ENCODE results near the gene IFI16. TPM values are rescaled to one million over a fixed set of nuclear protein-coding genes. Genes with fewer than 3 reads are reported as not detected.

The IFI16 gene
- total RNA-seq, 3 donors from 2014 or later (not counting 1 experiment from before 2014, with no cell fraction given) = 141 to 218 (median 151) TPM

- no peak for TF ChIP-seq CTCF (IDR thresholded peaks at IDR 0.05)
- peaks cover 37% of the 10 kb centered on the region for H3K4me1 ChIP-seq (ENCODE audit: control insufficient read depth, insufficient read depth, low read length)
Observed at GRCh38 chr1:159011751-159012150, 2.0 kb downstream of the IFI16 start.

GRCh38 chr1:159012495-159012894, 2.8 kb downstream of the IFI16 start:
- Mint-ChIP-seq H3K27ac (peak overlapping the region; percentile 90 to 94), H3K4me3 (peak overlapping the region; percentile 94), H3K9me3 (no peaks in the 10 kb centered on the region), H3K4me1 (peaks cover 83 to 85% of the 10 kb centered on the region in 2 donors), H3K27me3 (ENCODE audit: low read depth in 2 of 2) (no peaks in the 10 kb centered on the region), H3K36me3 (peaks cover 30% of the 10 kb centered on the region)
- Histone ChIP-seq H3K4me1 (ENCODE audit: control insufficient read depth, insufficient read depth, low read length) (peaks cover 41% of the 10 kb centered on the region), H3K27me3 (ENCODE audit: control insufficient read depth, insufficient read depth, low read length) (no peaks in the 10 kb centered on the region), H3K4me3 (ENCODE audit: low read length) (peak overlapping the region; percentile 96), H3K36me3 (ENCODE audit: control insufficient read depth, insufficient read depth, low read length) (peaks cover 26% of the 10 kb centered on the region), H3K27ac (ENCODE audit: low read length) (peak overlapping the region; percentile 73), H3K9me3 (ENCODE audit: control insufficient read depth, insufficient read depth, low read length) (no peaks in the 10 kb centered on the region)
- ATAC-seq (peak; percentile 22 to 50 (median 41)), DNase-seq (peak; percentile 25 to 70)
- TF ChIP-seq CTCF (IDR thresholded peaks at IDR 0.05) = no peak
- intact Hi-C loops (cut with micrococcal nuclease) = no loop called here
- WGBS (ENCODE audit: insufficient coverage) = 0% methylated on average over 5 of the region's 6 CpGs

More at GRCh38 chr1:159011751-159012150, 2.0 kb downstream of the IFI16 start:
- H3K9me3 Mint-ChIP-seq = no peaks in the 10 kb centered on the region
- H3K4me3 Mint-ChIP-seq = peak overlapping the region; percentile 94
- intact Hi-C loops (cut with micrococcal nuclease) = no loop called here
- Histone ChIP-seq H3K27ac (ENCODE audit: low read length) (peak overlapping the region; percentile 73), H3K36me3 (ENCODE audit: control insufficient read depth, insufficient read depth, low read length) (peaks cover 21% of the 10 kb centered on the region), H3K27me3 (ENCODE audit: control insufficient read depth, insufficient read depth, low read length) (no peaks in the 10 kb centered on the region), H3K9me3 (ENCODE audit: control insufficient read depth, insufficient read depth, low read length) (no peaks in the 10 kb centered on the region), H3K4me3 (ENCODE audit: low read length) (peak overlapping the region; percentile 96)
- no peaks in the 10 kb centered on the region for H3K27me3 Mint-ChIP-seq (ENCODE audit: low read depth in 2 of 2)
- H3K4me1 Mint-ChIP-seq = peaks cover 86 to 89% of the 10 kb centered on the region in 2 donors
- no peak for ATAC-seq
- H3K36me3 Mint-ChIP-seq = peaks cover 27% of the 10 kb centered on the region
- H3K27ac Mint-ChIP-seq = peak overlapping the region; percentile 90 to 94
- no peak for DNase-seq

GRCh38 chr1:159014003-159014571, 4.4 kb downstream of the IFI16 start:
- WGBS (ENCODE audit: insufficient coverage) = 81% methylated on average over 3 of the region's 3 CpGs
- Mint-ChIP-seq H3K4me1 (peaks cover 78 to 84% of the 10 kb centered on the region in 2 donors), H3K27me3 (ENCODE audit: low read depth in 2 of 2) (no peaks in the 10 kb centered on the region), H3K4me3 (peak overlapping the region; percentile 94), H3K36me3 (peaks cover 37% of the 10 kb centered on the region), H3K9me3 (no peaks in the 10 kb centered on the region), H3K27ac (peak overlapping the region; percentile 90 to 94)
- Histone ChIP-seq H3K9me3 (ENCODE audit: control insufficient read depth, insufficient read depth, low read length) (no peaks in the 10 kb centered on the region), H3K4me3 (ENCODE audit: low read length) (peak overlapping the region; percentile 96), H3K27me3 (ENCODE audit: control insufficient read depth, insufficient read depth, low read length) (no peaks in the 10 kb centered on the region), H3K36me3 (ENCODE audit: control insufficient read depth, insufficient read depth, low read length) (peaks cover 41% of the 10 kb centered on the region), H3K4me1 (ENCODE audit: control insufficient read depth, insufficient read depth, low read length) (peaks cover 34% of the 10 kb centered on the region), H3K27ac (ENCODE audit: low read length) (no peak overlapping the region)
- TF ChIP-seq CTCF (IDR thresholded peaks at IDR 0.05) = no peak
- intact Hi-C loops (cut with micrococcal nuclease) = no loop called here
- DNase-seq (no peak), ATAC-seq (no peak)

GRCh38 chr1:159014851-159015250, 5.1 kb downstream of the IFI16 start:
- H3K36me3 Mint-ChIP-seq = peaks cover 37% of the 10 kb centered on the region
- H3K4me3 Mint-ChIP-seq = peak overlapping the region; percentile 94
- no peak for TF ChIP-seq CTCF (IDR thresholded peaks at IDR 0.05)
- H3K27ac ChIP-seq (ENCODE audit: low read length) = peak overlapping the region; percentile 46
- H3K27me3 ChIP-seq (ENCODE audit: control insufficient read depth, insufficient read depth, low read length) = no peaks in the 10 kb centered on the region
- ATAC-seq (no peak), DNase-seq (no peak)
- no peak overlapping the region for H3K4me3 ChIP-seq (ENCODE audit: low read length)
- WGBS (ENCODE audit: insufficient coverage) = 68% methylated on average over 2 of the region's 3 CpGs
- peaks cover 77 to 84% of the 10 kb centered on the region in 2 donors for H3K4me1 Mint-ChIP-seq
- H3K9me3 Mint-ChIP-seq = no peaks in the 10 kb centered on the region
- intact Hi-C loops (cut with micrococcal nuclease) = no loop called here
- H3K9me3 ChIP-seq (ENCODE audit: control insufficient read depth, insufficient read depth, low read length) = no peaks in the 10 kb centered on the region
- H3K36me3 ChIP-seq (ENCODE audit: control insufficient read depth, insufficient read depth, low read length) = peaks cover 47% of the 10 kb centered on the region
- no peaks in the 10 kb centered on the region for H3K27me3 Mint-ChIP-seq (ENCODE audit: low read depth in 2 of 2)
- peak overlapping the region; percentile 90 to 94 for H3K27ac Mint-ChIP-seq
- H3K4me1 ChIP-seq (ENCODE audit: control insufficient read depth, insufficient read depth, low read length) = peaks cover 31% of the 10 kb centered on the region

All from natural killer cell (primary cell).